Upper lobe of left lung (tissue), 4 donors: ENCODE measurements around the gene NCOR1.

ENCODE experiments used
- EP300 ChIP-seq, 4 donors: sonication (generic); formaldehyde crosslinking; IDR thresholded peaks; one replicate each; pipeline ENCODE4 v1.5.1; 2017; ENCODE audit warnings: antibody characterized with exemption in 4 of 4, control low read depth in 2 of 4
- POLR2A ChIP-seq, 4 donors: fragments of 450-650 bp; IDR thresholded peaks; one replicate each; pipeline ENCODE4 v1.5.1; 2016 to 2017; ENCODE audit warnings: antibody characterized with exemption in 4 of 4, mild to moderate bottlenecking in 2 of 4
- POLR2AphosphoS5 ChIP-seq, 2 donors: sonication (generic); formaldehyde crosslinking; IDR thresholded peaks; one replicate each; pipeline ENCODE4 v1.5.1; 2017; ENCODE audit warnings: antibody characterized with exemption in 2 of 2
- TF ChIP-seq, protein P1 (sequence below), 6 experiments: fragments of 450-650 bp in 4 of 6; fragments of 200-600 bp in 2 of 6; sonication (generic) in 2 of 6; IDR thresholded peaks; one replicate each; pipeline ENCODE4 v1.5.1; 2016 to 2019; ENCODE audit warnings: antibody characterized with exemption in 6 of 6

DNA sequence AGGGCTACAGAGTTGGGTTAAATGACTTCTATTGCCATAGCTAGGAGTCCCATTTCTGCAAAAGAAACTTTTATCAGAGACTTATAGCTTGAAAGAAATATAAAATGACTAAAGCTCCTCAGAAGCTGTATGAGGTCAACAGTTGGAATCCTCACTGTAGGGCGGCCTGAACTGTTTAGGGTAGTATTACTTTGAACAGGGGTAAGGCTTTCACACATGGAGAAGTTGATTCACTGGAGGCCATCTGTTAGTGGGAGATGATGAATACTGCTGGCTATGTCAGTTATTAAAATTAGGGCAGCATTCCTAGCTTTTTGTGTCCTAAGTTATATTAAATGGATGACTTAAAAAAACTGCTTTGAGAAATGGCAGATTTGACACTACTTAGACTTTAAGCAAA is 209.7 kb downstream of the NCOR1 start:
- TF ChIP-seq POLR2A (IDR thresholded peaks at IDR 0.05): no peak
- TF ChIP-seq, protein P1, sequence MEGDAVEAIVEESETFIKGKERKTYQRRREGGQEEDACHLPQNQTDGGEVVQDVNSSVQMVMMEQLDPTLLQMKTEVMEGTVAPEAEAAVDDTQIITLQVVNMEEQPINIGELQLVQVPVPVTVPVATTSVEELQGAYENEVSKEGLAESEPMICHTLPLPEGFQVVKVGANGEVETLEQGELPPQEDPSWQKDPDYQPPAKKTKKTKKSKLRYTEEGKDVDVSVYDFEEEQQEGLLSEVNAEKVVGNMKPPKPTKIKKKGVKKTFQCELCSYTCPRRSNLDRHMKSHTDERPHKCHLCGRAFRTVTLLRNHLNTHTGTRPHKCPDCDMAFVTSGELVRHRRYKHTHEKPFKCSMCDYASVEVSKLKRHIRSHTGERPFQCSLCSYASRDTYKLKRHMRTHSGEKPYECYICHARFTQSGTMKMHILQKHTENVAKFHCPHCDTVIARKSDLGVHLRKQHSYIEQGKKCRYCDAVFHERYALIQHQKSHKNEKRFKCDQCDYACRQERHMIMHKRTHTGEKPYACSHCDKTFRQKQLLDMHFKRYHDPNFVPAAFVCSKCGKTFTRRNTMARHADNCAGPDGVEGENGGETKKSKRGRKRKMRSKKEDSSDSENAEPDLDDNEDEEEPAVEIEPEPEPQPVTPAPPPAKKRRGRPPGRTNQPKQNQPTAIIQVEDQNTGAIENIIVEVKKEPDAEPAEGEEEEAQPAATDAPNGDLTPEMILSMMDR (IDR thresholded peaks at IDR 0.05): no peak
- TF ChIP-seq POLR2AphosphoS5 (IDR thresholded peaks at IDR 0.05): no peak
- no peak for TF ChIP-seq EP300 (IDR thresholded peaks at IDR 0.05)
